LNCaP clone FGC (cell line): ENCODE measurements around the gene APEX2.

Experiments
- DNase-seq: peaks from one replicate; pipeline ENCODE4 v3.0.0-alpha.2; 2011; ENCODE audit warnings: low read depth
- H3K4me3 ChIP-seq: 2 replicates; pipeline ENCODE4 v1.5.1; 2011; ENCODE audit warnings: mild to moderate bottlenecking, low read depth, low read length, control low read depth
- TF ChIP-seq, protein P1 (sequence below): IDR thresholded peaks from 2 replicates; pipeline ENCODE4 v1.5.1; 2012; ENCODE audit warnings: mild to moderate bottlenecking; ENCODE audit not compliant: control insufficient read depth, insufficient read depth; ENCODE audit errors: extremely low read depth

The APEX2 gene

DNA sequence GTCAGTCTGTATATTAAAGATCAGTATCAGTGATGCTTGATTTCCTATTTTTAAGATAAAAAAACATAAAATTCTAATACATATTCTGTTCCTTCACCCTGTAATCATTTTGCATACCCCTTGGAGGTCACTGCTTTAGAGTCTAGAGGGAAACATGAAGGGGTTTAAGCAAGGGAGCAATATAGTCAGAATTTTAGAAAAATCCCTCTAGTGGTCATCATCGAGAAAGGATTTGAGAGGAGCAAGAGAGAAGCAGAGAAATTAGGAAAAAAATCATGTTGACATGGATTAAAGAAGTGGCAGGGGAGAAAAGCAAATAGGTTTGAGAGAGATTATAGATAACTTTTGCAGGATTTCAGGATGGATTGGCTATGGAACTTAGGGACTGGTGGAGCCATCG is 11.1 kb downstream of the APEX2 start:
- DNase-seq, result no peak
- TF ChIP-seq, protein P1, sequence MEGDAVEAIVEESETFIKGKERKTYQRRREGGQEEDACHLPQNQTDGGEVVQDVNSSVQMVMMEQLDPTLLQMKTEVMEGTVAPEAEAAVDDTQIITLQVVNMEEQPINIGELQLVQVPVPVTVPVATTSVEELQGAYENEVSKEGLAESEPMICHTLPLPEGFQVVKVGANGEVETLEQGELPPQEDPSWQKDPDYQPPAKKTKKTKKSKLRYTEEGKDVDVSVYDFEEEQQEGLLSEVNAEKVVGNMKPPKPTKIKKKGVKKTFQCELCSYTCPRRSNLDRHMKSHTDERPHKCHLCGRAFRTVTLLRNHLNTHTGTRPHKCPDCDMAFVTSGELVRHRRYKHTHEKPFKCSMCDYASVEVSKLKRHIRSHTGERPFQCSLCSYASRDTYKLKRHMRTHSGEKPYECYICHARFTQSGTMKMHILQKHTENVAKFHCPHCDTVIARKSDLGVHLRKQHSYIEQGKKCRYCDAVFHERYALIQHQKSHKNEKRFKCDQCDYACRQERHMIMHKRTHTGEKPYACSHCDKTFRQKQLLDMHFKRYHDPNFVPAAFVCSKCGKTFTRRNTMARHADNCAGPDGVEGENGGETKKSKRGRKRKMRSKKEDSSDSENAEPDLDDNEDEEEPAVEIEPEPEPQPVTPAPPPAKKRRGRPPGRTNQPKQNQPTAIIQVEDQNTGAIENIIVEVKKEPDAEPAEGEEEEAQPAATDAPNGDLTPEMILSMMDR, result peak; percentile 15; the same call in 1 of the 2 replicates

GRCh38 chrX:55014897-55015299 is 14.7 kb downstream of the APEX2 start:
- TF ChIP-seq, protein P1, result no peak
- no peak overlapping the region for H3K4me3 ChIP-seq
- no peak for DNase-seq

More for the DNA sequence above, 11.1 kb downstream of the APEX2 start:
- no peak overlapping the region for H3K4me3 ChIP-seq

GRCh38 chrX:55026143-55026542 is 26.0 kb downstream of the APEX2 start:
- H3K4me3 ChIP-seq, result no peak overlapping the region
- DNase-seq, result no peak
- TF ChIP-seq, protein P1, result no peak

- DNase-seq, result no peak
- TF ChIP-seq, protein P1, result no peak
- no peak overlapping the region for H3K4me3 ChIP-seq
Measured at GRCh38 chrX:55026840-55027239, 26.7 kb downstream of the APEX2 start.

GRCh38 chrX:55028040-55028439 is 27.9 kb downstream of the APEX2 start:
- no peak overlapping the region for H3K4me3 ChIP-seq
- TF ChIP-seq, protein P1, result no peak
- no peak for DNase-seq

- TF ChIP-seq, protein P1, result no peak
- H3K4me3 ChIP-seq, result no peak overlapping the region
- no peak for DNase-seq
Measured at GRCh38 chrX:55028611-55029010, 28.4 kb downstream of the APEX2 start.

DNA sequence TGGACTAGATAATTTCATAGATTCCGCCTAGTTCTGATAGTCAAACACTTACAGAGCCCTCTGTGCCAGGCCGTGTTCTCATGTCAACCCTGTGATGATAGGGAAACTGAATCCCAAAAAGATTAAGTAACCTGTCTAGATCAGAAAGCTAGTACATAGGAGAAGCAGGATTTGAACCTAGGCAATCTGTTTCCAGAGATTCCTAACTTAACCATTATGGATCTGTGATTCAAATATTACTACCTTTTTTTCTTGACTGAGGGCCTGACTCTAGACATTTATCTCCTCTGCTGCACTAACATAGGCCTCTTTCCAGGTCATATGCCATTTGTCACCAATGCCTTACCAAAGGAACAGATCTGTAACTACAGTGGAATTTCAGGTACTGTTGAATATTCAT is 29.1 kb downstream of the APEX2 start:
- H3K4me3 ChIP-seq, result no peak overlapping the region
- no peak for DNase-seq
- TF ChIP-seq, protein P1, result no peak
